GM23248 (cell line): ENCODE data around the gene DDAH1. TPM values are rescaled to one million over a fixed set of nuclear protein-coding genes. Genes with fewer than 3 reads are reported as not detected.
"Not testable (repeated sequence)": the region's sequence is repeated elsewhere in the genome, so short reads cannot be mapped to it uniquely, and the experiment has no call there.

Experiments
- DNase-seq: peaks from one replicate; pipeline ENCODE4 v3.0.0-alpha.2; 2015
- H2AFZ ChIP-seq: fragments of 200-600 bp; sonication (generic); 2 replicates; pipeline ENCODE4 v1.6.1; 2016; ENCODE audit warnings: antibody characterized with exemption
- H3F3A ChIP-seq: fragments of 200-600 bp; sonication (generic); 2 replicates; pipeline ENCODE4 v1.6.1; 2016; ENCODE audit warnings: mild to moderate bottlenecking, antibody characterized with exemption, mixed run types; ENCODE audit not compliant: insufficient read depth
- H3K27ac ChIP-seq: fragments of 200-600 bp; sonication (generic); 2 replicates; pipeline ENCODE4 v1.5.1; 2016; ENCODE audit warnings: mild to moderate bottlenecking
- H3K27me3 ChIP-seq: fragments of 200-600 bp; sonication (generic); replicated peaks from 2 replicates; pipeline ENCODE4 v1.6.1; 2016; ENCODE audit warnings: mild to moderate bottlenecking; ENCODE audit not compliant: insufficient read depth
- H3K36me3 ChIP-seq: fragments of 200-600 bp; sonication (generic); 2 replicates; pipeline ENCODE4 v1.6.1; 2016; ENCODE audit warnings: low read depth, mild to moderate bottlenecking
- H3K4me1 ChIP-seq: fragments of 200-600 bp; sonication (generic); 2 replicates; pipeline ENCODE4 v1.6.1; 2016; ENCODE audit warnings: mild to moderate bottlenecking; ENCODE audit not compliant: insufficient read depth
- H3K4me2 ChIP-seq: fragments of 200-600 bp; sonication (generic); one replicate; pipeline ENCODE4 v1.6.1; 2016; ENCODE audit warnings: mild to moderate bottlenecking; ENCODE audit not compliant: unreplicated experiment
- H3K4me3 ChIP-seq: fragments of 200-600 bp; sonication (generic); 2 replicates; pipeline ENCODE4 v1.5.1; 2016; ENCODE audit warnings: mild to moderate bottlenecking
- H3K79me2 ChIP-seq: fragments of 200-600 bp; sonication (generic); 2 replicates; pipeline ENCODE4 v1.6.1; 2016; ENCODE audit warnings: mild to moderate bottlenecking; ENCODE audit not compliant: insufficient read depth
- H3K9ac ChIP-seq: fragments of 200-600 bp; sonication (generic); 2 replicates; pipeline ENCODE4 v1.6.1; 2016; ENCODE audit warnings: mild to moderate bottlenecking
- H3K9me2 ChIP-seq: fragments of 200-600 bp; sonication (generic); 2 replicates; pipeline ENCODE4 v1.6.1; 2016; ENCODE audit warnings: mixed run types, mild to moderate bottlenecking, moderate library complexity; ENCODE audit not compliant: insufficient read depth
- H3K9me3 ChIP-seq: fragments of 200-600 bp; sonication (generic); one replicate; pipeline ENCODE4 v1.6.1; 2017; ENCODE audit warnings: low read depth
- H4K20me1 ChIP-seq: fragments of 200-600 bp; sonication (generic); 2 replicates; pipeline ENCODE4 v1.6.0; 2016; ENCODE audit not compliant: insufficient read depth
- EZH2 ChIP-seq: fragments of 200-600 bp; sonication (generic); IDR thresholded peaks from 2 replicates; pipeline ENCODE4 v1.6.1; 2018; ENCODE audit warnings: antibody characterized with exemption, mild to moderate bottlenecking; ENCODE audit not compliant: insufficient read depth, poor library complexity, severe bottlenecking
- EZH2phosphoT487 ChIP-seq: fragments of 200-600 bp; sonication (generic); IDR thresholded peaks from 2 replicates; pipeline ENCODE4 v1.6.1; 2018; ENCODE audit warnings: antibody characterized with exemption, moderate library complexity, mild to moderate bottlenecking, low read depth; ENCODE audit not compliant: insufficient read depth
- WGBS, 2 experiments: methylation state at CpG; one replicate each; pipeline ENCODE4 v1.1.6; 2015 to 2017; ENCODE audit warnings: low lambda C conversion rate in 2 of 2, low coverage in 1 of 2; ENCODE audit errors: missing lambda C conversion rate in 2 of 2; 5-methylcytosine and 5-hydroxymethylcytosine counted together
- in situ Hi-C: fragments of 300-500 bp; cut with MboI; formaldehyde crosslinking; loops from 2 replicates; pipeline ENCODE4 v1.15.0; 2020
- polyA plus RNA-seq: library from polyadenylated mRNA; unstranded; fragments of >200 nt; fragmentation: Nextera tagmentation; extraction: Ambion mirVana; gene quantifications from 2 replicates; pipeline ENCODE4 v1.2.1, GENCODE V29; 2016
- total RNA-seq: library from RNA; depleted of rRNA; stranded (reverse); fragments of >200 nt; shearing (Covaris generic); gene quantifications from 2 replicates; pipeline ENCODE4 v1.2.3, GENCODE V29; 2014

Gene DDAH1
- total and polyA plus RNA-seq, 2 experiments from 2014 or later: 168 to 238 TPM

GRCh38 chr1:85351202-85351828 lies 113.6 kb downstream of the DDAH1 start:
- Histone ChIP-seq H3K4me1 (peaks cover 24% of the 10 kb centered on the region), H3K4me3 (no peak overlapping the region), H3K36me3 (peaks cover 60% of the 10 kb centered on the region), H3K9me2 (no peaks in the 10 kb centered on the region), H2AFZ (no peak overlapping the region), H4K20me1 (no peaks in the 10 kb centered on the region), H3K9ac (no peak overlapping the region), H3K27me3 (no peaks in the 10 kb centered on the region), H3F3A (peaks cover 59% of the 10 kb centered on the region), H3K4me2 (no peak overlapping the region), H3K27ac (no peak overlapping the region), H3K9me3 (no peaks in the 10 kb centered on the region), H3K79me2 (peaks cover 94% of the 10 kb centered on the region)
- no peak for DNase-seq
- WGBS, 2 experiments: 97 to 98% methylated on average over 3 of the region's 3 CpGs
- TF ChIP-seq EZH2phosphoT487: no peak
- no peak for TF ChIP-seq EZH2
- in situ Hi-C loops: no loop called here

DNA sequence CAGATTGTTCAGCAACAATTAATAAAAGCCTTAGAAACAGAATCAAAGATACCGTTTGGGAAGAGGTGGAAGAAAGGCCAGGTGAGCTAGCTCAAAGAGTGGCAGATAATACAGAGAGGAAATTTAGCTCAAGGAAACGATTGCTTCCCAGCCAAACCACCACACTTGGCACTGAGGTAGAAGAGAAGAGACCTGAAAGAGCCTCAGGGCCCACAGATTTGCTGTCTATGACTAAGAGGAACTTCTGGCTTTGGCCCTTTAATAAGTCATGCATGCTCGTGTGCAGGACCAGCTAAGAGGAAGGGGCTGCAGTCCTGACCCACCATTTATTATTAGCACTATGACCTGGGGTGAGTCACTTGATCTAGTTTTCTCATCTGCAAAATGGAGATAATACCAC lies 115.7 kb downstream of the DDAH1 start:
- WGBS, 2 experiments: 85 to 88% methylated on average over 3 of the region's 3 CpGs
- peaks cover 58% of the 10 kb centered on the region for H3F3A ChIP-seq
- H4K20me1 ChIP-seq: no peaks in the 10 kb centered on the region

DNA sequence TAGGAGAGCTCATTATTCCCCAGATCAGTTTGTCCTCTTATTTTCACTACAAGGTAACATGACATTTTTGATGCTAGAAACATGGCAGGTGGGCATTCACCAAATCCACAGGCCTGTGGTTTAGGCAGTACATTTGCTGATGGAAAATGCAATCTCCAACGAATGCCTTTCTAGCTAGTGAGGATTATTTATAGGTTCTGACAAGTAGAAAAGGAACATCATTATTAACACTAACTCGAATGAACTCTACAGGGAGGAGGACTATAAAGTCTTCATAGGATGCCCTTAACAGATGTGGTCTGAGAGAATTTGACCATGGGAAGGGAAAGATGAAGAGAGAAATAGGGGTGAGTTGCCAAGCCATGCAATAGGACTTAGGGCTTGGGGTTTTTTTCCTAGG lies 117.1 kb downstream of the DDAH1 start:
- DNase-seq: no peak
- Histone ChIP-seq H4K20me1 (no peaks in the 10 kb centered on the region), H3K36me3 (peaks cover 49% of the 10 kb centered on the region), H3K79me2 (peaks cover 78% of the 10 kb centered on the region), H3F3A (peaks cover 66% of the 10 kb centered on the region), H3K27ac (no peak overlapping the region), H3K9me3 (no peaks in the 10 kb centered on the region), H2AFZ (no peak overlapping the region), H3K4me1 (peaks cover 28% of the 10 kb centered on the region), H3K27me3 (no peaks in the 10 kb centered on the region), H3K9me2 (no peaks in the 10 kb centered on the region), H3K4me3 (no peak overlapping the region), H3K9ac (no peak overlapping the region), H3K4me2 (no peak overlapping the region)
- WGBS, 2 experiments: 36 to 49% methylated on average over 2 of the region's 2 CpGs
- TF ChIP-seq EZH2: no peak
- no peak for TF ChIP-seq EZH2phosphoT487
- in situ Hi-C loops: no loop called here

More for the DNA sequence above, 115.7 kb downstream of the DDAH1 start:
- Histone ChIP-seq H3K27me3 (no peaks in the 10 kb centered on the region), H3K36me3 (peaks cover 49% of the 10 kb centered on the region), H3K9ac (no peak overlapping the region), H3K4me3 (no peak overlapping the region), H3K27ac (no peak overlapping the region), H3K9me3 (no peaks in the 10 kb centered on the region), H3K9me2 (no peaks in the 10 kb centered on the region), H3K4me1 (peaks cover 20% of the 10 kb centered on the region), H3K4me2 (no peak overlapping the region), H3K79me2 (peaks cover 92% of the 10 kb centered on the region), H2AFZ (no peak overlapping the region)
- no peak for TF ChIP-seq EZH2phosphoT487
- no peak for TF ChIP-seq EZH2
- no peak for DNase-seq
- in situ Hi-C loops: no loop called here

DNA sequence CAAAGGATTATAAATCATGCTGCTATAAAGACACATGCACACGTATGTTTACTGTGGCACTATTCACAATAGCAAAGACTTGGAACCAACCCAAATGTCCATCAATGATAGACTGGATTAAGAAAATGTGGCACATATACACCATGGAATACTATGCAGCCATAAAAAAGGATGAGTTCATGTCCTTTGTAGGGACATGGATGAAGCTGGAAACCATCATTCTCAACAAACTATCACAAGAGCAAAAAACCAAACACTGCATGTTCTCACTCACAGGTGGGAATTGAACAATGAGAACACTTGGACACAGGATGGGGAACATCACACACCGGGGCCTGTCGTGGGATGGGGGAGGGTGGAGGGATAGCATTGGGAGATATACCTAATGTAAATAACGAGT lies 117.7 kb downstream of the DDAH1 start:
- H3K9me3 ChIP-seq, DNase-seq, H4K20me1 ChIP-seq, H3K27me3 ChIP-seq, H2AFZ ChIP-seq, H3K9ac ChIP-seq, H3K4me2 ChIP-seq, in situ Hi-C loops, H3K27ac ChIP-seq, H3K9me2 ChIP-seq, H3K4me3 ChIP-seq: not testable (repeated sequence)
- Histone ChIP-seq H3F3A (peaks cover 72% of the 10 kb centered on the region), H3K79me2 (peaks cover 72% of the 10 kb centered on the region), H3K4me1 (peaks cover 34% of the 10 kb centered on the region), H3K36me3 (peaks cover 49% of the 10 kb centered on the region)
- WGBS, 2 experiments: 83 to 84% methylated on average over 3 to 4 of the region's 4 CpGs
